Measurements from ENCODE around the gene NR3C2.

- TF ChIP-seq EZH2 (IDR thresholded peaks at IDR 0.05; ENCODE audit: insufficient read depth, low read length) (no peak), CTCF (IDR thresholded peaks at IDR 0.05; ENCODE audit: insufficient read depth, low read depth, low read length) (no peak)
These were observed 215.9 kb downstream of the NR3C2 start for GRCh38 chr4:148226341-148226740.
